ENCODE data around the gene LRRC51.
"Not testable (repeated sequence)": the region's sequence is repeated elsewhere in the genome, so short reads cannot be mapped to it uniquely, and the experiment has no call there.

DNA sequence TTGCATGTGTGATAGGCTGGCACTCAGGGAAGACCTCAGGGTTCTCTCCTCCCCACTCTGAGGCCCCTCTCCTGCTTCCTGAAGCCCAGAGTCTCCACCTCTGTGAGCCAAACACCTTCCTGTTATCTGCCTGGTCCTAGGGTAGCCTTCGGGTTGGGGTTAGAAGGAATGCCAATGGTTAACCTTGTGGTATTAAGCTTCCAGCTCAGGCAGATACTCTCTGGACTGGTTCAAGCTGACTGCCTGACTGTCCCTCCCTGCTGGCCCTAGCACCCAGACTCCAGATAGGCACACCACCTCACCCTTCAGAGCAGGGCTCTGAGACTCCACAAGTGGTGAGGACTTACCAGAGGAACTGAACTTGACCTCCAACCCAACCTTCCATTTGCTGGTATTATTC, 61.9 kb downstream of the LRRC51 start:
- TF ChIP-seq, protein P1, sequence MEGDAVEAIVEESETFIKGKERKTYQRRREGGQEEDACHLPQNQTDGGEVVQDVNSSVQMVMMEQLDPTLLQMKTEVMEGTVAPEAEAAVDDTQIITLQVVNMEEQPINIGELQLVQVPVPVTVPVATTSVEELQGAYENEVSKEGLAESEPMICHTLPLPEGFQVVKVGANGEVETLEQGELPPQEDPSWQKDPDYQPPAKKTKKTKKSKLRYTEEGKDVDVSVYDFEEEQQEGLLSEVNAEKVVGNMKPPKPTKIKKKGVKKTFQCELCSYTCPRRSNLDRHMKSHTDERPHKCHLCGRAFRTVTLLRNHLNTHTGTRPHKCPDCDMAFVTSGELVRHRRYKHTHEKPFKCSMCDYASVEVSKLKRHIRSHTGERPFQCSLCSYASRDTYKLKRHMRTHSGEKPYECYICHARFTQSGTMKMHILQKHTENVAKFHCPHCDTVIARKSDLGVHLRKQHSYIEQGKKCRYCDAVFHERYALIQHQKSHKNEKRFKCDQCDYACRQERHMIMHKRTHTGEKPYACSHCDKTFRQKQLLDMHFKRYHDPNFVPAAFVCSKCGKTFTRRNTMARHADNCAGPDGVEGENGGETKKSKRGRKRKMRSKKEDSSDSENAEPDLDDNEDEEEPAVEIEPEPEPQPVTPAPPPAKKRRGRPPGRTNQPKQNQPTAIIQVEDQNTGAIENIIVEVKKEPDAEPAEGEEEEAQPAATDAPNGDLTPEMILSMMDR (IDR thresholded peaks at IDR 0.05; ENCODE audit: low read depth, low read length), result not testable (repeated sequence)
- not testable (repeated sequence) for TF ChIP-seq POLR2A (IDR thresholded peaks at IDR 0.05; ENCODE audit: extremely low read depth, insufficient read length); MYC (IDR thresholded peaks at IDR 0.05; ENCODE audit: low read depth, low read length)
- TF ChIP-seq, protein P2, sequence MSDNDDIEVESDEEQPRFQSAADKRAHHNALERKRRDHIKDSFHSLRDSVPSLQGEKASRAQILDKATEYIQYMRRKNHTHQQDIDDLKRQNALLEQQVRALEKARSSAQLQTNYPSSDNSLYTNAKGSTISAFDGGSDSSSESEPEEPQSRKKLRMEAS (IDR thresholded peaks at IDR 0.05; ENCODE audit: low read depth, low read length), result not testable (repeated sequence)

Measured in NB4 (cell line).